ENCODE data around the gene CDKL5.

CDKL5 gene

GRCh38 chrX:18652636-18653035 lies 227.2 kb downstream of the CDKL5 start:
- FAIRE-seq, result no peak

GRCh38 chrX:18654875-18655836 lies 229.7 kb downstream of the CDKL5 start:
- FAIRE-seq, result peak; percentile 71

- FAIRE-seq, result no peak
Measured at GRCh38 chrX:18661273-18661672, 235.9 kb downstream of the CDKL5 start.

- no peak for FAIRE-seq
Measured at GRCh38 chrX:18664947-18665346, 239.5 kb downstream of the CDKL5 start.

GRCh38 chrX:18666614-18667013 lies 241.2 kb downstream of the CDKL5 start:
- FAIRE-seq, result no peak

GRCh38 chrX:18668071-18668835 lies 242.8 kb downstream of the CDKL5 start:
- no peak for FAIRE-seq

- FAIRE-seq, result no peak
Measured at GRCh38 chrX:18672008-18672407, 246.6 kb downstream of the CDKL5 start, which contains the start of gene RS1. TSS of gene RS1 (minus strand) at chrX:18672108. CDS start at chrX:18672068, 40 bp downstream.

- FAIRE-seq, result no peak
Measured at GRCh38 chrX:18674417-18674787, 249.0 kb downstream of the CDKL5 start.

GRCh38 chrX:18674788-18675735 lies 249.7 kb downstream of the CDKL5 start:
- peak; percentile 9 for FAIRE-seq

- FAIRE-seq, result no peak
Measured at GRCh38 chrX:18676050-18676449, 250.6 kb downstream of the CDKL5 start.

GRCh38 chrX:18676470-18676869 lies 251.1 kb downstream of the CDKL5 start:
- FAIRE-seq, result no peak

- no peak for FAIRE-seq
Measured at GRCh38 chrX:18677161-18677869, 251.9 kb downstream of the CDKL5 start.

GRCh38 chrX:18681996-18682395 lies 256.6 kb downstream of the CDKL5 start:
- no peak for FAIRE-seq

GRCh38 chrX:18682979-18683387 lies 257.6 kb downstream of the CDKL5 start:
- no peak for FAIRE-seq

- no peak for FAIRE-seq
Measured at GRCh38 chrX:18687856-18688495, 262.6 kb downstream of the CDKL5 start.

GRCh38 chrX:18691431-18691830 lies 266.0 kb downstream of the CDKL5 start:
- no peak for FAIRE-seq

- FAIRE-seq, result no peak
Measured at GRCh38 chrX:18692541-18692940, 267.1 kb downstream of the CDKL5 start.

- FAIRE-seq, result no peak
Measured at GRCh38 chrX:18696653-18697052, 271.2 kb downstream of the CDKL5 start.

GRCh38 chrX:18698737-18699650 lies 273.6 kb downstream of the CDKL5 start:
- FAIRE-seq, result no peak
